PC-3 (cell line): Measurements from ENCODE around the gene HCFC2.

Source experiments
- EZH2 ChIP-seq: fragments of 300-600 bp; sonication (generic); IDR thresholded peaks from one replicate; pipeline ENCODE4 v1.6.1; 2017; ENCODE audit warnings: antibody characterized with exemption, mild to moderate bottlenecking, low read length; ENCODE audit not compliant: unreplicated experiment
- TF ChIP-seq, protein P1 (sequence below): fragments of 300-600 bp; sonication (generic); conservative IDR thresholded peaks from 2 replicates; pipeline ENCODE4 v1.5.1; 2017; ENCODE audit warnings: antibody characterized with exemption, low read depth, mild to moderate bottlenecking, low read length

- TF ChIP-seq EZH2 = no peak
- TF ChIP-seq, protein P1, sequence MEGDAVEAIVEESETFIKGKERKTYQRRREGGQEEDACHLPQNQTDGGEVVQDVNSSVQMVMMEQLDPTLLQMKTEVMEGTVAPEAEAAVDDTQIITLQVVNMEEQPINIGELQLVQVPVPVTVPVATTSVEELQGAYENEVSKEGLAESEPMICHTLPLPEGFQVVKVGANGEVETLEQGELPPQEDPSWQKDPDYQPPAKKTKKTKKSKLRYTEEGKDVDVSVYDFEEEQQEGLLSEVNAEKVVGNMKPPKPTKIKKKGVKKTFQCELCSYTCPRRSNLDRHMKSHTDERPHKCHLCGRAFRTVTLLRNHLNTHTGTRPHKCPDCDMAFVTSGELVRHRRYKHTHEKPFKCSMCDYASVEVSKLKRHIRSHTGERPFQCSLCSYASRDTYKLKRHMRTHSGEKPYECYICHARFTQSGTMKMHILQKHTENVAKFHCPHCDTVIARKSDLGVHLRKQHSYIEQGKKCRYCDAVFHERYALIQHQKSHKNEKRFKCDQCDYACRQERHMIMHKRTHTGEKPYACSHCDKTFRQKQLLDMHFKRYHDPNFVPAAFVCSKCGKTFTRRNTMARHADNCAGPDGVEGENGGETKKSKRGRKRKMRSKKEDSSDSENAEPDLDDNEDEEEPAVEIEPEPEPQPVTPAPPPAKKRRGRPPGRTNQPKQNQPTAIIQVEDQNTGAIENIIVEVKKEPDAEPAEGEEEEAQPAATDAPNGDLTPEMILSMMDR = no peak
These were observed 73.8 kb downstream of the HCFC2 start, which contains the start of gene NFYB for GRCh38 chr12:104137902-104138796.
